ENCODE measurements around the gene CROT. TPM values are rescaled to one million over a fixed set of nuclear protein-coding genes. Genes with fewer than 3 reads are reported as not detected.
A peak's percentile ranks its signal among the peaks of the same experiment; 100 is the strongest.

Gene CROT
- 2.9 and 3.5 TPM in 2 replicates for total RNA-seq

GRCh38 chr7:87345166-87345927 is at the start of gene CROT:
Gene CROT, plus strand, starts transcription at chr7:87345664. Its CDS starts 3,405 bp downstream, at chr7:87349069.
- peak; percentile 73 to 95 for DNase-seq (ENCODE audit: low read depth in 2 of 2)

DNA sequence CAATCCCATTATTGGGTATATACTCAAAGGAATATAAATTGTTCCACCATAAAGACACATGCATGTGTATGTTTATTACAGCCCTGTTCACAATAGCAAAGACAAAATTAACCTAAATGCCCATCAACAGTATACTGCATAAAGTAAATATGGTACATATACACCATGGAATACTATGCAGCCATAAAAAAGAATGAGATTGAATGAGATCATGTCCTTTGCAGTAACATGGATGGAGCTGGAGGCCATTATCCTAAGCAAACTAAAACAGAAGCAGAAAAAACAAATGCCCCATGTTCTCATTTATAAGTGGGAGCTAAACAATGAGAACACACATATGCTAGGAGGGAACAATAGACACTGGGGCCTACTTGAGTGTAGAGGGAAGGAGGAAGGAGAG is 44.7 kb upstream of the CROT start:
- DNase-seq (ENCODE audit: low read depth in 2 of 2) = no peak

DNA sequence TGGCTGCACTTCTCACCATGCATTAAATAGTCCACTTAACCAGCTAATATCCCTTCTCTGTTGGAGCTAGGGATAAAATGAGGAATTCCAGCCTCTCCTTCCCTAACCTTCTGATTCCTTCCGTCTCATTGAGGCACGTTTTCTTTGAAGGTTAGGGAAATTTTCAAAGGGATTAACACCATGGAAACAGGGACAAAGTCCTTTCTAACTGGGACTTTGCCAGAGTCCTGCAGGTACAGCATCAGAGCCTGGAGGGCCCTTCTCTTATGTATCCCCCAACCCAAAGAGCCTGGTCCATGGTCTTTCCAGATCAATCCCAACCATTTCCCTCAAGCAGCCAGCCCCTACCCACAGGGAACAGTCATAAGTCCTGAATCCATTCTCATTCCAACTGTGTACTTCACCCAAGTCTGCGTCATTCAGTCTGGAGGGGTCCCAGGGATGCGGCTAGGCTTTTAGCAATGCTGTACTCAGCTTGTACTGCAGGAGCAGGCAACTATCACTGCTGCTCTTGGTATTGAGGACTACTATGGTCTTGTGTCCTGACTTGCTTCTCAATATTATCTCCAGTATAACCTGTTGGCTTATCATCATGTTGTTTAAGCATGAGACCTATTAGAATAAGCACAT is 34.6 kb upstream of the CROT start:
- no peak for DNase-seq (ENCODE audit: low read depth in 2 of 2)

- peak; percentile 26 to 65 for DNase-seq (ENCODE audit: low read depth in 2 of 2)
Measured at GRCh38 chr7:87312215-87312865, 33.1 kb upstream of the CROT start.

GRCh38 chr7:87316097-87316700 is 29.3 kb upstream of the CROT start:
- DNase-seq (ENCODE audit: low read depth in 2 of 2) = no peak

DNA sequence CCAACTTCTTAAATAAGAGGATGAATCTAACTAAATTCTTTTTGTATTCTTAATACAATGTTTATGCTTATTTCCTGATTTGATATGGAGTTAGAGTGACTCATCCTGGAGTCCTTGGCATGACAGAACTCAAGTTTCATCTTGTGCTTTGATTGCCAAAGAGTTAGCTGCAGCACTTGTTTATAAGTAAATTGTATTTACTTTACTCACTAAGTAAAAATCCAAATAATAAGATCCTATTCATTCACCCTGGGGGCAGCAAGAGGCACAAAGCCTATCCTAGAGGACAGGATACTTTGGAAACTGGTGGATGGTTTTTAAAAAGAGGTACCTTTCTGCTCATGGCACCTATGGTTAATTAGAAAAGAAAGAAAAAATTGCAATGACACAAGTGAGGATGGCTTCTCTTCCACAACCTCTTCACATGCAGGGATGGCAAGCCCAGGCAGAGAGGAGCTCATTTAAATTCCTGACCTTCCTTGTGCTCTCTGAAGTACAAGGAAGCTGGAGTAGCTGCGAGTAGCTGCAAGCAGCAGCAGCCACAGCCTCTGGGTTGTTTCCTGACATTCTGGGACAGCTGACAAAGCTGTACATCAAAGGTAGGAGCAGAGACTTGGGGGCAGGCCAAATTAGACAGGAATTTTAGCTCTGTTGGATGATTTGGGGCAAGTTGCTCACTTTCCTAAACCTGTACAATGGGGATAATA is 28.5 kb upstream of the CROT start:
- DNase-seq (ENCODE audit: low read depth in 2 of 2) = peak in 1 of 2 donors; percentile 77

GRCh38 chr7:87317691-87318245 is 27.7 kb upstream of the CROT start:
- no peak for DNase-seq (ENCODE audit: low read depth in 2 of 2)

DNA sequence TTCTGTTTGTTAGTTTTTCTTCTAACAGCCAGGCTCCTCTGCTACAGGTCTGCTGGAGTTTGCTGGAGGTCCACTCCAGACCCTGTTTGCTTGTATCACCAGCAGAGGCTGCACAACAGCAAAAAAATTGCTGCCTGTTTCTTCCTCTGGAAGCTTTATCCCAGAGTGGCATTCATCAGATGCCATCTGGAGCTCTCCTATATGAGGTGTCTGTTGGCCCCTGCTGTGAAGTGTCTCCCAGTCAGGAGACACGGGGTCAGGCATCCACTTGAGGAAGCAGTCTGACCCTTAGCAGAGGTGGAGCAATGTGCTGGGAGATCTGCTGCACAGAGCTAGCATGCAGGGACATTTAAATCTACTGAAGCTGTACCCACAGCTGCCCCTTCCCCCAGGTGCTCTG is 26.7 kb upstream of the CROT start:
- peak in 1 of 2 donors; percentile 17 for DNase-seq (ENCODE audit: low read depth in 2 of 2)

GRCh38 chr7:87319154-87319581 is 26.3 kb upstream of the CROT start:
- peak in 1 of 2 donors; percentile 49 for DNase-seq (ENCODE audit: low read depth in 2 of 2)

DNA sequence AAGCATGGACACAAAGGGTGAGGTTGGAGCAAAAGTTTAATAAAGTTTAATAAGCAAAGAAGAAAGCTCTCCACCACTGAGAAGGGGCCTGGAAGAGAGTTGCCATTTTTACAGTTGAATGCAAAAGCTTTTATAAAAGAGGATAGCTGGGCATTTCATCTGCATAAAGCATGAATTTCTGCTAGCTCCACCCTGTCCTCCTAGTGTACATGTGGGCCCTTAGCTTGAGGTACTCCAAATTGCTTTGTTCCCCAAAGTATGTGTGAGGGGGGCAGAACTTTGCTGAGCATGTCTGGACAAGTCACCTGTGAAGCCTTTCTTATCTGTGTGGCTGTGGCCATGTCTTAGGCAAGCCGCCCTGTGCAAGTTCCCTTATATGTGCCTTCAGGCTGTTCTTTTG is 22.6 kb upstream of the CROT start:
- no peak for DNase-seq (ENCODE audit: low read depth in 2 of 2)

DNA sequence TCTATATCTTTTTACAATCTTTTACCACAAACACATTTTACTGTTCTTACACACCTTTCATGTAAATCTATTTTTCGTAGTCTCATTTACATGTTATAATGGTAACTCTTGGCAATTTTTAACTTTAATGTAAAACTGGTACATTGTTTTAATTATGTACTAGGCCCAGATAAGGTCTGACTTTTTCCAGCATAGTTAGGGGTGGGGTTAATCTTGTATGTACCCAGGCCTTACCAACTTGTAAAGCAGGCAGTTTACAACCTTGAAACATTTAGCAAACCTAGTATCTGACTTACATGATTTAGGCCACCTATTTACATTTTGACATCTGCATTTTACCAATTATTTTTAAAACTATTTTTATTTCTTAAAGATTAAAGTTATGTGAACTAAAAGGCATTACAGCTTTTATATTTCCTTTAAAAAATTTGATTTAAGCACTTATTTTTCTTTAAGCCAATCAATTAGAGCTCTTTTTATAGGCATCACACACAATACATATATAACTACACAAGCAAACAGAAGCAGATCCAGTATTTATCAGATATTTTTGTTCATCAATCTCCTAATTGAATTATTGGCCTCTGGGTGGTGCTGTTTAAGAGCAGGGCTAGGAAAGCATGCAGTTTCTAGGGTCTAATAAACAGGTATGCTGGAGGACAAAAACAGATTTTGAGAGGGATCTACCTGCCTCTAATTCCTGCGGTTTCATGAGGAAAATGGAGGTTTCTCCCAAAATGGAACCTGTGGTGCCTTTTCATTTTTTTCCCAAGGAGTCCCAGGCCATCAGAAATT is 19.7 kb upstream of the CROT start:
- no peak for DNase-seq (ENCODE audit: low read depth in 2 of 2)

- DNase-seq (ENCODE audit: low read depth in 2 of 2) = peak; percentile 31 to 56
Measured at GRCh38 chr7:87328281-87328680, 17.2 kb upstream of the CROT start.

DNA sequence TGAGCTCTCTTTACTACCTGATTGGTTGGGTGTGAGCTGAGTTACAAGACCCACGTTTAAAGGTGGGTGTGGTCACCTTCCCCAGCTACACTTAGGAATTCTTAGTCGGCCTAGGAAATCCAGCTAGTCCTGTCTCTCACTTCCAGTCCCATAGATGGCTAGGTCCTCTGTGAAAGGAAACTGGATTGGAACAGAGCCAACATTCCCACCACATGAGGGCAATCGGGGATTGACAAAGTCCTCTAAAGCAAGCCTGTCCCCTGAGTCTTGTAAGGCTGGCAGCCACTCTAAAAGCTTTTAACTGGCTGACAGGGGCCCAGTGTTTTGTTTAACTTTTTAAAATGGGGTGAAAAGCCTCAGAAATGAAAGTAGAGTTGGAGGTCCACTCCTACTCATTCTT is 15.1 kb upstream of the CROT start:
- no peak for DNase-seq (ENCODE audit: low read depth in 2 of 2)

- DNase-seq (ENCODE audit: low read depth in 2 of 2) = peak in 1 of 2 donors; percentile 45
Measured at GRCh38 chr7:87330942-87331341, 14.5 kb upstream of the CROT start.

- no peak for DNase-seq (ENCODE audit: low read depth in 2 of 2)
Measured at GRCh38 chr7:87331687-87332252, 13.7 kb upstream of the CROT start.

DNA sequence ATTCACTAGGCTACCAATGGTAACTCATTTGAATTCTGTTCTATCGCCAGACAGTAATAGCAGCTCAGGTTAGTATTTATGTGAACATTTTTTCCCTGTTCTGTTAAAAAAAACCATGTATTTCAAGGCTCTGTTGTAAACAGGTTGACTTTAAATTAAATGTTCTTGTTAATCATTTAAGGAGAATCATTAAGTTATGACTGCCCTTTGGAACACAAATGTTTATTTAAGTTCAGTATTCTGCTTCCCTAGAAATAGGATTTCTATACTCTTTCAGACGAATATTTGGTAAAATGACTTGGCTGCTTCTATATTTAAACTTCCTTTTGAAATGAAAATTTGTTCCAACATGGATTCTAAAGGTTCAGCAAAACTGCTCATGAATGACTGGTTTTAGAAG is 13.1 kb upstream of the CROT start:
- DNase-seq (ENCODE audit: low read depth in 2 of 2) = no peak

DNA sequence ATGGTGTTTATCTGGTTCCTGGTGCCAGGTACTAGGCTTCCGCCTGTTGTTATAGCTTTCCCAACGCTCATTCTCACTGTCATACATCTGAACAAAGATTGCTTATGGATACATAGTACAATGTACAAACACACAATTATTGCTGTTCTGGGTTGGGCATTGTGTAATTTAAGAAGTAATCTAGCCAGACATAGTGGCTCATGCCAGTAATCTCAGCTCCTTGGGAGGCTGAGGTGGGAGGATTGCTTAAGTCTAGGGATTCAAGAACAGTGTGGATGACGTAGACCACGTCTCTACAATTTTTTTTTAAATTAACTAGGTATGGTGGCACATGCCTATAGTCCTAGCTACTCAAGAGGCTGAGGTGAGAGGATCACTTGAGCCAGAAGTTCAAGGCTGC is 9.3 kb upstream of the CROT start:
- DNase-seq (ENCODE audit: low read depth in 2 of 2) = no peak

DNA sequence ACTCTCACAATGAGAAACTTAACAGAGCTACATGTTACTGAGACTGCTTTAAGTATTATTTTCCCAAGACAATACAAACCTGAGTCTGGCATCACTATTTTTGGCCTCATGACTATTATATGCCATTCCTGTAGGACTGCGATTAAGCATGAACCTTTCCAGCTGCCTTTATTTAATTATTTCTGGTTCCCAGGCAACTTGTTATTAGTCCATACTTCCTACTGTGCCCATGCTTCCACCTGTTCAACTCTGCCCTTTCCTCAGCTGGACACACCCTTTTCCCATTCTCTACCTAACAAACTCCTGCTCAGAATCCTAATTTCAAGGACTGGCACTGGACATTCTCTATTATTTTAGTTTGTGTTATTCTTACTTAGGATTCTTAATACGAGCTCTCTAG is 8.1 kb upstream of the CROT start:
- no peak for DNase-seq (ENCODE audit: low read depth in 2 of 2)

GRCh38 chr7:87339373-87339897 is 6.0 kb upstream of the CROT start:
- DNase-seq (ENCODE audit: low read depth in 2 of 2) = peak; percentile 11 to 92

DNA sequence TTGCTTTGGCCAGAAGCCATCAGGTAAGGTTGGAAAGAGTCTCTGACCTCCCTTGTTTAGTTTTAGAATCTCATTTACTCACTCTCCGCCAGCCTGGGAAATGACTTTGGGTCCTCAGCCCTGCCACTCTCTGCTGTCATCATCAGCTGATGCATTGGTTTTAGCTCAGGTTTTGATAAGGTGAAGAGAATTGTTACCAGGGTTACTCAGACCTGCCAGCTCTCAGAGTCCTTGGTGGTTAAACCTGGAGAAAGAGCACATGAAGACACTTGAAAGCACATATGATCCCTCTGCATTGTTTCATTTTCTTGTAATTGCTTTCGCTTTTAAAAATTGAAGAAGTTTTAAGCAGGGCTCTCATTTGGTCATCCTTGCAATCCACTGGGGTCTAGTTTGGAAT is 4.0 kb upstream of the CROT start:
- no peak for DNase-seq (ENCODE audit: low read depth in 2 of 2)

Measured in dermis microvascular lymphatic vessel endothelial cell (primary cell).